ENCODE measurements around the gene C11orf21. TPM values are rescaled to one million over a fixed set of nuclear protein-coding genes. Genes with fewer than 3 reads are reported as not detected.

Gene C11orf21
- polyA plus RNA-seq, 1 donor (not counting 4 experiments of a cell fraction or from before 2014, with no cell fraction given): not detected

GRCh38 chr11:2272228-2272945, 29.3 kb downstream of the C11orf21 start:
- H2AFZ ChIP-seq (ENCODE audit: control insufficient read depth, low read length): no peak overlapping the region
- no peaks in the 10 kb centered on the region for H4K20me1 ChIP-seq (ENCODE audit: control insufficient read depth, extremely low read depth, insufficient read depth, low read length)
- H3K9ac ChIP-seq (ENCODE audit: control insufficient read depth, extremely low read depth, insufficient read depth, low read length): no peak overlapping the region
- no peak overlapping the region for H3K4me3 ChIP-seq (ENCODE audit: control insufficient read depth in 2 of 3, extremely low read depth in 1 of 3, insufficient read depth in 2 of 3, low read depth in 1 of 3, low read length in 3 of 3)
- no peak for DNase-seq (ENCODE audit: low read depth, low spot score)
- TF ChIP-seq CTCF (optimal IDR thresholded peaks at IDR 0.05 in 1 of 3, IDR thresholded peaks at IDR 0.05 in 1 of 3, conservative IDR thresholded peaks at IDR 0.05 in 1 of 3; ENCODE audit: extremely low read depth in 1 of 3, insufficient read depth in 2 of 3, low read length in 3 of 3) (no peak), EZH2 (IDR thresholded peaks at IDR 0.05; ENCODE audit: low read length) (no peak)
- H3K4me1 ChIP-seq (ENCODE audit: control insufficient read depth, extremely low read depth, insufficient read depth, low read length): peaks cover 3% of the 10 kb centered on the region
- no peaks in the 10 kb centered on the region for H3K36me3 ChIP-seq (ENCODE audit: control insufficient read depth in 2 of 2, extremely low read depth in 1 of 2, insufficient read depth in 2 of 2, low read length in 2 of 2)
- no peak overlapping the region for H3K4me2 ChIP-seq (ENCODE audit: control insufficient read depth, extremely low read depth, insufficient read depth, low read depth, low read length)
- no peaks in the 10 kb centered on the region for H3K9me1 ChIP-seq (ENCODE audit: control insufficient read depth, extremely low read depth, insufficient read depth, low read length)
- dilution Hi-C loops (cut with MboI; ENCODE audit: extremely low pct_ligation_motif_present, low sequenced_read_pairs): no loop called here
- H3K27me3 ChIP-seq (ENCODE audit: control insufficient read depth, extremely low read depth, insufficient read depth, low read length): peaks cover 52% of the 10 kb centered on the region
- no peaks in the 10 kb centered on the region for H3K9me3 ChIP-seq (ENCODE audit: control insufficient read depth, low read depth, low read length)
- H3K79me2 ChIP-seq (ENCODE audit: control insufficient read depth, insufficient read depth, low read length): no peaks in the 10 kb centered on the region
- H3K27ac ChIP-seq (ENCODE audit: control insufficient read depth, insufficient read depth, low read length): no peak overlapping the region
- no peak for FAIRE-seq

GRCh38 chr11:2271327-2272227, 30.1 kb downstream of the C11orf21 start:
- no peaks in the 10 kb centered on the region for H3K36me3 ChIP-seq (ENCODE audit: control insufficient read depth in 2 of 2, extremely low read depth in 1 of 2, insufficient read depth in 2 of 2, low read length in 2 of 2)
- no peak for TF ChIP-seq CTCF (optimal IDR thresholded peaks at IDR 0.05 in 1 of 3, IDR thresholded peaks at IDR 0.05 in 1 of 3, conservative IDR thresholded peaks at IDR 0.05 in 1 of 3; ENCODE audit: extremely low read depth in 1 of 3, insufficient read depth in 2 of 3, low read length in 3 of 3)
- TF ChIP-seq EZH2 (IDR thresholded peaks at IDR 0.05; ENCODE audit: low read length): no peak
- no peak overlapping the region for H3K27ac ChIP-seq (ENCODE audit: control insufficient read depth, insufficient read depth, low read length)
- no peaks in the 10 kb centered on the region for H3K9me1 ChIP-seq (ENCODE audit: control insufficient read depth, extremely low read depth, insufficient read depth, low read length)
- no peaks in the 10 kb centered on the region for H4K20me1 ChIP-seq (ENCODE audit: control insufficient read depth, extremely low read depth, insufficient read depth, low read length)
- H3K4me3 ChIP-seq (ENCODE audit: control insufficient read depth in 2 of 3, extremely low read depth in 1 of 3, insufficient read depth in 2 of 3, low read depth in 1 of 3, low read length in 3 of 3): no peak overlapping the region
- no peak overlapping the region for H3K9ac ChIP-seq (ENCODE audit: control insufficient read depth, extremely low read depth, insufficient read depth, low read length)
- peaks cover 51% of the 10 kb centered on the region for H3K27me3 ChIP-seq (ENCODE audit: control insufficient read depth, extremely low read depth, insufficient read depth, low read length)
- H3K4me2 ChIP-seq (ENCODE audit: control insufficient read depth, extremely low read depth, insufficient read depth, low read depth, low read length): no peak overlapping the region
- FAIRE-seq: no peak
- H2AFZ ChIP-seq (ENCODE audit: control insufficient read depth, low read length): no peak overlapping the region
- dilution Hi-C loops (cut with MboI; ENCODE audit: extremely low pct_ligation_motif_present, low sequenced_read_pairs): no loop called here
- H3K9me3 ChIP-seq (ENCODE audit: control insufficient read depth, low read depth, low read length): no peaks in the 10 kb centered on the region
- DNase-seq (ENCODE audit: low read depth, low spot score): no peak
- H3K4me1 ChIP-seq (ENCODE audit: control insufficient read depth, extremely low read depth, insufficient read depth, low read length): peaks cover 3% of the 10 kb centered on the region
- no peaks in the 10 kb centered on the region for H3K79me2 ChIP-seq (ENCODE audit: control insufficient read depth, insufficient read depth, low read length)
